GM08714 (cell line): ENCODE data around the gene FAM210A.

Experiments
- H3K4me3 ChIP-seq: fragments of 200-500 bp; sonication (Bioruptor generic); 2 replicates; pipeline ENCODE4 v1.5.1; 2014; ENCODE audit warnings: mild to moderate bottlenecking, low read length, inconsistent platforms
- ZNF274 ChIP-seq: IDR thresholded peaks from 2 replicates; pipeline ENCODE4 v1.6.1; 2012; ENCODE audit warnings: mild to moderate bottlenecking, low read depth, low read length

FAM210A gene

DNA sequence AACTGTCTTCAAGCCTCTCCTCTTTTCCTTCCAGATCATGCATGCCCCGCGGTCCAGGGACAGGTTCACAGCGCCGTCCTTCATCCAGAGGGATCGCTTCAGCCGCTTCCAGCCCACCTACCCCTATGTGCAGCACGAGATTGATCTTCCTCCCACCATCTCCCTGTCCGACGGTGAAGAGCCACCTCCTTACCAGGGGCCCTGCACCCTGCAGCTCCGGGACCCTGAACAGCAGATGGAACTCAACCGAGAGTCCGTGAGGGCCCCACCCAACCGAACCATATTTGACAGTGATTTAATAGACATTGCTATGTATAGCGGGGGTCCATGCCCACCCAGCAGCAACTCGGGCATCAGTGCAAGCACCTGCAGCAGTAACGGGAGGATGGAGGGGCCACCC is 81.3 kb downstream of the FAM210A start:
- TF ChIP-seq ZNF274: no peak

DNA sequence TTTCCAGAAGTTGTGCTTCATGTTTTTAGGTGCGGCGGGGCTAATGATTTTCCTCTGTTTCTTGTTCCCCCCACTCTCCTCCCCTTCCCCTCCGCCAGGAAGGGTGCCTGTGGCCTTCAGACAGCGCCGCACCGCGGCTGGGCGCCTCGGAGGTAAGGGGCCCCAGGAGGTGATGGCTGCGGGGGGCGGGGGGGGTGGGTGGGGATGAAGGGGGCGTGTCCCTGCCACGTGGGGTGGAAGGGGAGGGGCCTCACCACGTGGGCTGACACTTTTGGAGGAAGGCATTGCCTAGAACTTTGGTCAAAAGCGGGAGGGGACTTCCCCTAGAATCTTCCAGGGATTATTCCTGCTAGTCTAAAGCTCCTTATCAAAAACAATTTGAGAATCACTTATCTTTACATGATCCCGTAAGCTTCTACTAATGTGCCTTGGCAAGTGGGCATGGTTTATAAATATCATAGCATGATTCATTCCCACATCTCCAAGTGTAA is 83.1 kb downstream of the FAM210A start:
- no peak overlapping the region for H3K4me3 ChIP-seq
- TF ChIP-seq ZNF274: no peak

More for the DNA sequence above, 81.3 kb downstream of the FAM210A start:
- no peak overlapping the region for H3K4me3 ChIP-seq

DNA sequence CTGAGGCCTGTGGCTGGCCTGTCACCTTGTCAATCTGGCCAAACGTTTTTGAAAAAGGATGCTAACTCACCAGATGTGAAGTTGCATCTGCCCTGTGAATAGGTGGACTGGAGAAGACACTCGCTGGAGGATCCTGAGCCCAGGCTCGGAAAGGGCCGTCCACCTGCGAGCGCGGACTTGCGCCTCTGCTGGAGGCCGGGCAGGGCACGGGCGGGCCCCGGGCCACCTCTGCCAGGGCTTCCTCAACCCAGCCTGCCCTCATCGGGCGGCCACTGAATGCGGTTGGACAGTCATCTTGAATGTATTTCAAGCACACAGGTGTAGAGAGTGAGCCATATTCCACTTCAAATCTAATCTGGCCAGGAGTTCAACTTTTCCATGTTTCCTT is 83.9 kb downstream of the FAM210A start:
- no peak overlapping the region for H3K4me3 ChIP-seq
- TF ChIP-seq ZNF274: no peak

DNA sequence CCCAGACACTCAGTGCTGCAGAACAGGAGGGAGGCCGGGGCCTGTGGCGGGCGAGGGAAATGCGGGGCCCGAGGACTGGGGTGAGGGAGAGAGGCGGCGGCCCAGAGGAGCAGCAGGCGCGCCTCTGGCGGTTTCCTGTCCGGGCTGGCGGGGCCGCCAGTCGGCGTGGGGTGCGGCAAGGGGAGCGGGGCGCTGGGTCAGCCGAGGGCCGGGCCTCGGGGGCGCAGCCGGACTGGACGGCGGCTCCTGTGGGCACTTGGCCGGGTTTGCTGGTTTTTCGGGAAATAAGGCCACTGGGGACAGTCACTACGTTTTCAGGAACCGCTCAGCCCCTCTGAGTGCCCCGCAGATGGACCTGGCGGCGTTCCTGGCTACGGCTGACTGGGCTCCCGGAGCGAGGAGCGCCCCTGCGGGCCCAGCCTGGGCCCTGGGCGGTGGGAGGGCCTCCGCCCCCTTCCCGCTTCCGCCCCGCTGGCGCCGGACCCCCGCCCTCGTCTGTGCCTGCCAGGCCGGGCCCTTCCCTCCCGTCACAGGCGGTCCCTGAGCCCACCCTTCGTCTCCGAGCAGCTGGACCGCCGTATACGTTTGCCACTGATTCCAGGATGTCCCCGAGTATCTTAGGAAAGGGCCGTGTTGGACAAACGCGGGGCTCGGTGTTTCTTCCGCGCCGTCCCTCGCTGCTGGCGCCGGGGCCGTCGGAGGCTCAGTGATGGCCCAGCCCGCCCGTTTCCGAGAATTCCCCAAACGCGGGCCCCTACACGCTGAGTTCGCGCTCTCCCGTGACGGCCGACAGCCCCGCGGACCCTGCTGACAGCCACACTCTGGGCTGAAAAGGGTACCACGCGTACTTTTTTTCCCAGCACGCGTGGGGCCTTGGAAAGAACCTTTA is 84.6 kb downstream of the FAM210A start:
- no peak for TF ChIP-seq ZNF274
- no peak overlapping the region for H3K4me3 ChIP-seq

DNA sequence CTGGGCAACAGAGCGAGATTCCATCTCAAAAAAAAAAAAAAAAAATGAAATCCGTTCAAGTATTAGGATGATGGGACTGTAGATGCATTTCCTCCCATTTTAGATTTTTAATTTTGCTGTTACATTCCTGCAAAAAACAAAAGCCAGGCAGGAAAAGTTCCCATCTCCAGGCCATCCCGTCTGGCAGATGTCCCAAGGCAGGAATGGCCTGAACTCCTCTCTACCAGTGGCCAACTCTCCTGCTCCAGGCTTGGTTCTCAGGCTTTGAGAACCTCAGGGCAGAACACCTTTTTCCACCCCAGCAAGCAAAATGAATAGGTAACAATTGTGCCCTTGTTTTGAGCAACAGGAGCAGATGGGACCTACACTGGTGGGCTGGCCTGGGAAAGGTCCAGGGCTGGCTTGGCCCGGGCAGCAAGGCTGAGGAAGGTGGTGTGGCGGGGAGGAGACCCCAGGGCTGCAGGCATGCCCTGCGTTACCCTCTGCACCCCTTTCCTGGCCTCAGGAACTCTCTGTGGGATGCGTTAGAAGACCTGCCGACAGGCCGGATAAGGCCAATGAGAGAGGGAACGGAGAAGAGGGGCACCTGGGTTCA is 86.0 kb downstream of the FAM210A start:
- no peak overlapping the region for H3K4me3 ChIP-seq
- TF ChIP-seq ZNF274: no peak

DNA sequence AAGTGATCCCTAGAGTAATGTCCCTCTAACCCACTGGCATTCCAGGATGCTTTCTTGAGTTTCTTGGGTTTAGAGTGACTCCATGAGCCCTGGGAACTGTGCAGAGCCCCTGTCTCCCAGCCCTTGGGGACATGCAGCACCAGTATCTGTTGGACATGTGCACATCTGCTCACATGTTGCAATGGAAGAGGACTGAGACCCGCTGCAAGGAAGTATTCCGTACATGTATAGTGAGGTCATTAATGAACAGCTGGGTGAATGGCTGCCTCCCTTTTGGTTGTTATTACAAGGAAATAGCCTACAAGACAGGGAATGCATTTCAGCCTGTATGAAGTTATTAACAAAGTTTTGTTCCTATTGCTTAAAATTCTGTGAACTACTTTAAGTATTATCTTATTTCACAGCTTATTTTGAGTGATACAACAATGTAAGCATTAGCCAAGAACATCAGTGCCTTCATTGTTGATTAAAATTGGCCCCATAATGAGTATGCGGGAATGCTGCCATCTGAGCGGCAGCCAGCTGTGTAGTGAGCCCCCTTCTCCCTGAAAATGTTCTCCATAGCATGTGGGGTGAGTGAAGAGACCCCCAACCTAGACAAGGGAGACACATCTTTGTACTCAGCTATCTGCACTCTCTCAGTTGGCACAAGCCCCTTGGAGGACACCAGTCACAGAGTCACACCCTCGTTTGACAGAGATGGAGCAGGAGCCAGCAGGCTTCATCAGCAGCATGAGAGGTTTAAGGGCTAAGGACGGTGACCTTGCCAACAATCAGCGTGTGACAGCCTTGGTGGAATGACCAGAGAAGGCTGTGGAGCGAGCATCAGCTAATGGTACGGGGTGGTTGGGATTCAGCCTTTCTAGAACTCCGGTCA is 87.4 kb downstream of the FAM210A start:
- H3K4me3 ChIP-seq: no peak overlapping the region
- TF ChIP-seq ZNF274: no peak

DNA sequence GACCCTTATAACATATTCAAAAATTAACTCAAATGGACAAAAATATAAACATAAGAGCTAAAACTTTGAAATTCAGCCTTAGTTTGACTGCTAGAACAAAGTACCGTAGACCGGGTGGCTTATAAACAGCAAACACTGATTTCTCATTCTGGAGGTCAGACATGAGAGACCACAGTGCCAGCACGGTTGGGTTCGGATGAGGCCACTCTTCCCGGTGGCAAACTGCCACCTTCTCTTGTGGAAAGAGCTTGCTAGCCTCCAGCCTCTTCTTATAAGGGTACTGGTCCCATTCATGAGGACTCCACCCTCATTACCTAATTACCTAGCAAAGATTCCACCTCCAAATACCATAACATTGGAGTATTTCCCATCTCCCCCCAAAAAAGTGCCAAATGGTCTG is 91.3 kb downstream of the FAM210A start:
- TF ChIP-seq ZNF274: no peak
- H3K4me3 ChIP-seq: no peak overlapping the region

DNA sequence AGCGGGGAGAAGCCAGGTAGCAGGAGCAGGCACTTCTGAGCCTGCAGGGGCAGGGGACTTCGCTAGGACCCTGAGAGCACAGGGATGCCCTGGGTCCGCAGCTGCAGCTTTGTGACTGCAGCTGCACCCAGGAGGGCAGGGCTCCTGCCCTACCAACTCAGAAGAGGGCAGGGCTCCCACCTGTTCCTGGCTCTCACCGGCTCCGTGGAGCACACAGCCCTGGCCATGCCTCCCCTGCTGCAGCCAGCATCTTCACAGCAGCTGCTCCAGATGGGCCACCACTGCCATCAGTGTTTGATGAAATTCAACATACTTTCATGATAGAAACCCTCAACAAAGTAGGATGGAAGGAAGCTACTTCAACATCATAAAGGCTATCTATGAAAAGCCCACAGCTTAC is 92.7 kb downstream of the FAM210A start:
- H3K4me3 ChIP-seq: no peak overlapping the region
- TF ChIP-seq ZNF274: no peak

DNA sequence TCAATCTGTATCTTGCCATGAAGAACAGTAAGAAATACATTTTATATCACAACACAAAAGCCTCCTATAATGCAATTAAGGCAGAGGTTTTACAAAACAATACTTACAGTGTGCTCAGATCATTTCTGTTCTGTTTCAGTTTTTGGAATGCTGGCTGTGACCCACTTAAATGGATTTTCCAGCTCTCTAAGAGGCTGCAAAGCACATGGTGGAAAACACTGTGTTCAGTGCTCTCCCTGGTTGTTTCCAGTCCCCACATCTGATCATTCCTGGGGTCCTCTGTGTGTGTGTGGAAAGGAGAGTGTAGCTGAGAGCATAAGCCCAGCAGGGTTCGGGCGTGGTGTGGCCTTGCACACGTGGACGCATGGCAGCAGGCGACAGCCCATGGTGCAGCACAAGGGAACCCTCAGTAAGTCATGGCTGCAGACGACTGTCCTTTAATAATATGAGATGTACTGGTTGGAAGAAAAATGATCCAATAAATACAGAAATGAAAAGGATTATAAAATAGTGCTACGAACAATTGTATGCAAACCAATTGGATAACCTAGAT is 95.6 kb downstream of the FAM210A start:
- TF ChIP-seq ZNF274: no peak
- H3K4me3 ChIP-seq: no peak overlapping the region

DNA sequence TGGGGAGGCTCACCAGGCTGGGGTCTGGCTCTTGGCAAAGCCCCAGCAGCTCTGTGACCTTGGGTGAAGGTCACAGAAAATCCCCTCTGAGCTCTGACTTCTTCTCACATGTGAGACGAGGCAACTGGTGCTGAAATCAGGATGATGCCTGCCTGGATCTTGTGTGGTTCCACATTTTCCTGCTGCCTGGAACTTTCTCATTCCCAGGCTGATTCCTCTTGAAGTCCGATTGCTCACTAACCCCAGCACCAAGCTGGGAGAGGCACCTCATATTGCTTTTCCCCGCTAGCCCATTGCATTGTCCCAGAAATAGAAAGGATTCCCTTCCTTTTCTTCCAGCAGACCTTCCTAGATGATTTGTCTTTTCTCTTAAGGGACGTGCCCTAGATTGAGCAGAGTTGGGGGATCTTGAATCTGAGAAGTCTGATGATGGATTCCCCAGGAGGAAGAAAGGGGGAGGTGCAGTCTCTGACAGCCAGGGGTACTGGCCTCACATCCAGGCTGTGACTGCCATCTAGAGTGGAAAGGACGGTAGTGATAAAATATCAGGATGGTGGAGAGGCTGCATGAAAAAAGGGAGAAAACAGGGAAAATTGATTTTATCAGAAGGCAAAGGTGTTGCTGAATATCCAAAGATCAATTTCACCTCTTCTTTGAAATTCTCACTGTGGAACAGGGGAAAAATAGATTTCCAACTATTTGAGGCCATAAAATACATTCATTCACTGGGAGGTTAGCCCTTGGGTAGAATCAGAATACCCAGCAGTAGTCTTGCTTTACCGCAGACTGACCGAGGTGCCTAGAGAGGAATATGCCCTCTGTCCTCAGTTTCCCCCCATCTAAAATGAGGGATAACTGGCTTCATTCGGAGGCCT is 96.3 kb downstream of the FAM210A start:
- no peak overlapping the region for H3K4me3 ChIP-seq
- TF ChIP-seq ZNF274: no peak

DNA sequence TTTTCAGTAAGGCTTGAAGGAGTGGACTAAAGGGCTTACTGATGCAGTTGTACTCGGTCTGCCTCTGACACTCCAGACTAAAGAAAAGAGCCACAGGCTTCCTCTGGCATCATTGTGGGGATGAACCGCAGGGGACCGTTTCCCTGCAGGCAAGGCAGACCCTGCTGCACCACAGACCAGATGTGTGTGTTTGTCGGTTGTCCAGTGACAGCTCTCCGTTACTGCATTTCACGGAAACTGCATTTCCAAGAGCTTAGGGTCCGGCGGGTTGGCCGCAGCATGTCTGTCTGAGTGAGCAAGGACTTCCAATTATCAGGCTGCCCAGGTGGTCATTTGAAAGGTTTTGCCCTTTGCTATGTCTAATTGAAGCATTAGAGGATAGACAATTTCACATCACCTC is 98.1 kb downstream of the FAM210A start:
- no peak for TF ChIP-seq ZNF274

DNA sequence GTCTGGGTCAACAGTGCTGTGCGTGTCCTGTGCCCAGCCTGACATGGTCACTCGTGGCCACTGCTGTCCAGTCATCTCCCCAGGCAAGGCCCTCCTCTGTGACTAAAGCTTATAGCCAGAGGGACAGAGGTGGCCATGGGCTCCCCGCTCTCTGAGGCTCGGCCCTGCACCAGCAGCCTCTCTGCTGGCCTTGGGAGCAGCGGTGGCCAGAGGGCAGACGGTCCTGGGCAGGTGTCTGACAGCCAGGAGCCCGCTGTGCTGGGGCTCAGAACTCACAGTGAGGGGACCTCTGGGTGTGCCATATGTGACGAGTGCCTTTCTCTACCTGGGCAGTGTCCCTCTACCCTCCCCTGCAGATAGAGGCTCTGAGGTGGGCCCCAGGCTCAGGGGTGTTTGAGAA is 98.7 kb downstream of the FAM210A start:
- no peak for TF ChIP-seq ZNF274
- H3K4me3 ChIP-seq: no peak overlapping the region

More for the DNA sequence above, 98.1 kb downstream of the FAM210A start:
- H3K4me3 ChIP-seq: no peak overlapping the region

DNA sequence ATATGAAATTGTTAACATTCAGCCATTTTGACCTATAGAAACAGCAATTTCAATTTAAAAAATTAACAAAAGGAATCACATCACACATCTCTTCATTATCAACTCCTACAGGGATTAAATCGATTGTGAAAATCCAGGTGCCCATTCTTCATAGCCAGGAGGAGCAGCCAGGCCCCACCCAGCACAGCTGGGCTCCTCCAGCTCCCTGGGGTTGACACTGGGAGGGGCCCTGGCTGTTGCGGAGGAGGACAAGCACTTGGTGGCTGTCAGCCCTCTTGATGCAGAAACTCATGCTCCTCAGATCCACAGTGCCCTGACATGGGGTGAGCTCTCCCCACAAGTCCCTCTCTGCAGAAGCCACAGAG is 99.8 kb downstream of the FAM210A start:
- no peak for TF ChIP-seq ZNF274
- H3K4me3 ChIP-seq: no peak overlapping the region
